ENCODE measurements around the gene COX7A2L.

DNA sequence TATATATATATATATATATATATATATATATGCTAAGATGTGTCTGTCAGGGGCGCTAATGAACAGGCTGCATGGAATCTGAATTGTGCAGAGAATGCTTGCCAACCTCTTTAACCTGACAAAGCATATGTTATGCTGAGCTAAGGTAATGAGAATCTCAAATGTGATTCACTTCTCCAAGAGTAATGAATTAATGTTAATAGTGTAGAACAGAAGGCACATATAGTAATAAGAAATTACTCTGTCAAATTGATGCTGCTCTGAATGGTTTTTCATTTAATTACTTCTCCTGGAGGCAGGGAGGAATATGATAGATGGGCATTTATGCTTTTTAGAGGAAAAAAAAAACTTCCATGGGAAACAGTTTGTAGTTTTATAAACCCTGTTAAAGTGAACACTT, 35.4 kb downstream of the COX7A2L start:
- TF ChIP-seq, protein P1, sequence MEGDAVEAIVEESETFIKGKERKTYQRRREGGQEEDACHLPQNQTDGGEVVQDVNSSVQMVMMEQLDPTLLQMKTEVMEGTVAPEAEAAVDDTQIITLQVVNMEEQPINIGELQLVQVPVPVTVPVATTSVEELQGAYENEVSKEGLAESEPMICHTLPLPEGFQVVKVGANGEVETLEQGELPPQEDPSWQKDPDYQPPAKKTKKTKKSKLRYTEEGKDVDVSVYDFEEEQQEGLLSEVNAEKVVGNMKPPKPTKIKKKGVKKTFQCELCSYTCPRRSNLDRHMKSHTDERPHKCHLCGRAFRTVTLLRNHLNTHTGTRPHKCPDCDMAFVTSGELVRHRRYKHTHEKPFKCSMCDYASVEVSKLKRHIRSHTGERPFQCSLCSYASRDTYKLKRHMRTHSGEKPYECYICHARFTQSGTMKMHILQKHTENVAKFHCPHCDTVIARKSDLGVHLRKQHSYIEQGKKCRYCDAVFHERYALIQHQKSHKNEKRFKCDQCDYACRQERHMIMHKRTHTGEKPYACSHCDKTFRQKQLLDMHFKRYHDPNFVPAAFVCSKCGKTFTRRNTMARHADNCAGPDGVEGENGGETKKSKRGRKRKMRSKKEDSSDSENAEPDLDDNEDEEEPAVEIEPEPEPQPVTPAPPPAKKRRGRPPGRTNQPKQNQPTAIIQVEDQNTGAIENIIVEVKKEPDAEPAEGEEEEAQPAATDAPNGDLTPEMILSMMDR (IDR thresholded peaks at IDR 0.05): no peak
- TF ChIP-seq EZH2 (IDR thresholded peaks at IDR 0.05; ENCODE audit: borderline replicate concordance, insufficient read depth, low read depth, low read length, poor library complexity, severe bottlenecking): no peak
